Heart right ventricle (tissue), 16 donors: Measurements from ENCODE around the gene SLC7A6. TPM values are rescaled to one million over a fixed set of nuclear protein-coding genes. Genes with fewer than 3 reads are reported as not detected.

Source experiments
- ATAC-seq, 8 donors: fragments of 200-7000 bp; cut with Tn5 transposase; one replicate each; pipeline ENCODE4 v1.9.1; 2020; ENCODE audit warnings: mild to moderate bottlenecking in 8 of 8, moderate library complexity in 8 of 8, moderate number of reproducible peaks in 1 of 8
- DNase-seq, 2 donors: peaks; one replicate each; pipeline ENCODE4 v3.0.0-alpha.2; 2020
- H3K27ac ChIP-seq, 10 donors: fragments of 200-600 bp; sonication (generic) in 2 of 10; one replicate each; pipeline versions ENCODE4 v1.5.0 to v1.8.0; 2020 to 2022; ENCODE audit warnings: mild to moderate bottlenecking in 3 of 10
- H3K27me3 ChIP-seq, 7 donors: fragments of 200-600 bp; one replicate each; pipeline ENCODE4 v1.8.0; 2021 to 2022; ENCODE audit warnings: mild to moderate bottlenecking in 2 of 7
- H3K36me3 ChIP-seq, 9 donors: fragments of 200-600 bp; sonication (generic) in 1 of 9; one replicate each; pipeline versions ENCODE4 v1.5.0 to v1.8.0; 2020 to 2022; ENCODE audit warnings: mild to moderate bottlenecking in 2 of 9
- H3K4me1 ChIP-seq, 9 donors: fragments of 200-600 bp; sonication (generic) in 1 of 9; one replicate each; pipeline versions ENCODE4 v1.5.0 to v1.8.0; 2020 to 2022; ENCODE audit warnings: mild to moderate bottlenecking in 4 of 9
- H3K4me3 ChIP-seq, 10 donors: fragments of 200-600 bp; sonication (generic) in 2 of 10; one replicate each; pipeline versions ENCODE4 v1.5.0 to v1.8.0; 2020 to 2022; ENCODE audit warnings: mild to moderate bottlenecking in 7 of 10, moderate library complexity in 2 of 10
- H3K9me3 ChIP-seq, 11 donors: fragments of 200-600 bp in 10 of 11; sonication (generic) in 2 of 11; one replicate each; pipeline versions ENCODE4 v1.5.0 to v1.8.0; 2013 to 2022; ENCODE audit warnings: mild to moderate bottlenecking in 2 of 11, control low read depth in 1 of 11, moderate library complexity in 1 of 11
- WGBS, 2 donors: extraction: QIAGEN DNeasy Blood & Tissue Kit; methylation state at CpG; one replicate each; pipeline ENCODE4 v1.1.7; 2013; ENCODE audit warnings: inconsistent platforms in 1 of 2; 5-methylcytosine and 5-hydroxymethylcytosine counted together
- intact Hi-C, 10 donors: fragments of 100-400 bp; cut with DNase I; formaldehyde crosslinking; loops; one replicate each; pipeline versions ENCODE4 v1.11.1 to v1.14.2; 2022
- polyA plus RNA-seq, 2 donors: library from polyadenylated mRNA; stranded (reverse); fragments of 200-250 nt; gene quantifications; one replicate each; pipeline ENCODE4 v1.2.3, GENCODE V29; 2013
- total RNA-seq, 10 donors: library from RNA; stranded (reverse); fragmentation: NEBNext Ultra II Directional in 3 of 10; extraction: Animal tissue kit (Norgen Biotek cat#: 25700) in 3 of 10; gene quantifications; one replicate each; pipeline versions ENCODE4 v1.2.1 to v1.2.4, GENCODE V29; 2021 to 2023
- TF ChIP-seq, protein P1 (sequence below), 9 donors: fragments of 200-600 bp; sonication (generic) in 2 of 9; IDR thresholded peaks; one replicate each; pipeline versions ENCODE4 v1.5.0 to v1.8.0; 2021 to 2022; ENCODE audit warnings: antibody characterized with exemption in 9 of 9, mild to moderate bottlenecking in 5 of 9, moderate library complexity in 1 of 9
- donor health status: Arrhythmogenic right ventricular cardiomyopathy.
- donor health status: ischemic (EF 13 %, LVEDD 7.1; RV severe dilation, severe dysfunction).
- donor health status: healthy with polysubstance abuse.
- donor health status: DM: no; HTN: yes; CAD: no.
- donor health status: DM: no; HTN: no; CAD: no.
- donor health status: ischemic (EF 25% LVEDD 6.9; RV normal size, moderate dysfunction).
- donor health status: ischemic (EF 25% LVEDD 5.7; RV mildly dilated, moderate dysfunction).
- donor health status: healthy.
- donor health status: DM: yes; HTN: yes; CAD: no.
- donor health status: Ischemic cardiomyopathy.
- donor health status: ischemic (EF 35%, LVEDD 5.7; RV mildly dilated, moderate dysfunction).
- donor health status: nonischemic (EF 11% LVEDD 7.7; RV severe dilation, severe dysfunction).
- donor health status: DM: yes; HTN: yes; CAD: no.
- donor health status: PGD.
- donor health status: ischemic (EF 29% LVEDD 5.4; RV normal size, mild dysfunction).
- donor health status: nonischemic (EF 23%, LVEDD 6.1; RV moderate dilation, normal function).

SLC7A6 gene
- total and polyA plus RNA-seq, 12 donors: 22.6 to 85.6 (median 42.4) TPM

DNA sequence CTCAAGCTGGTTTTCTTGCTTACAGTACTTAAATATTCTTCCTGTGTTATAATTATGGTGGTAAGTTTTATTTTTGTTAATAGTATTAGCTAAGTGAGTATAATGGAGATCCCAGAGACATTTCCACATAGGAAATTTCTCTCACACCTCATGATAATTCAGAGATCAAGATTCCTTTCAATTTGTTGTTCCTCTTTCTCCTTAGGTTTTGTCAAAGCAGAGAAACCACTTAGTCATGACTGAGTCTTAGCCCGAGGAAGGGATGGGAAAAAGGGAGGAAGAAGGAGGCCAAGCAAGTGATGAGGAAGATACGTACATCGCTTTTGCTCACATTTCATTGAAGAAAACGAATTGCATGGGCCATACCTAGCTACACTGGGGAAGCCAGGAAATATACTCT lies 46.8 kb upstream of the SLC7A6 start:
- DNase-seq (no peak), ATAC-seq (no peak)
- intact Hi-C loops: no loop called here
- no peaks in the 10 kb centered on the region for H3K27me3 ChIP-seq
- peaks cover 0 to 16% (median 0%) of the 10 kb centered on the region in 9 donors for H3K4me1 ChIP-seq
- TF ChIP-seq, protein P1, sequence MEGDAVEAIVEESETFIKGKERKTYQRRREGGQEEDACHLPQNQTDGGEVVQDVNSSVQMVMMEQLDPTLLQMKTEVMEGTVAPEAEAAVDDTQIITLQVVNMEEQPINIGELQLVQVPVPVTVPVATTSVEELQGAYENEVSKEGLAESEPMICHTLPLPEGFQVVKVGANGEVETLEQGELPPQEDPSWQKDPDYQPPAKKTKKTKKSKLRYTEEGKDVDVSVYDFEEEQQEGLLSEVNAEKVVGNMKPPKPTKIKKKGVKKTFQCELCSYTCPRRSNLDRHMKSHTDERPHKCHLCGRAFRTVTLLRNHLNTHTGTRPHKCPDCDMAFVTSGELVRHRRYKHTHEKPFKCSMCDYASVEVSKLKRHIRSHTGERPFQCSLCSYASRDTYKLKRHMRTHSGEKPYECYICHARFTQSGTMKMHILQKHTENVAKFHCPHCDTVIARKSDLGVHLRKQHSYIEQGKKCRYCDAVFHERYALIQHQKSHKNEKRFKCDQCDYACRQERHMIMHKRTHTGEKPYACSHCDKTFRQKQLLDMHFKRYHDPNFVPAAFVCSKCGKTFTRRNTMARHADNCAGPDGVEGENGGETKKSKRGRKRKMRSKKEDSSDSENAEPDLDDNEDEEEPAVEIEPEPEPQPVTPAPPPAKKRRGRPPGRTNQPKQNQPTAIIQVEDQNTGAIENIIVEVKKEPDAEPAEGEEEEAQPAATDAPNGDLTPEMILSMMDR (IDR thresholded peaks at IDR 0.05): no peak
- H3K4me3 ChIP-seq: no peak overlapping the region
- 87 to 92% methylated on average over 4 of the region's 4 CpGs for WGBS, 2 donors
- no peaks in the 10 kb centered on the region for H3K9me3 ChIP-seq
- H3K36me3 ChIP-seq: peaks cover 0 to 46% (median 0%) of the 10 kb centered on the region in 9 donors
- no peak overlapping the region for H3K27ac ChIP-seq

DNA sequence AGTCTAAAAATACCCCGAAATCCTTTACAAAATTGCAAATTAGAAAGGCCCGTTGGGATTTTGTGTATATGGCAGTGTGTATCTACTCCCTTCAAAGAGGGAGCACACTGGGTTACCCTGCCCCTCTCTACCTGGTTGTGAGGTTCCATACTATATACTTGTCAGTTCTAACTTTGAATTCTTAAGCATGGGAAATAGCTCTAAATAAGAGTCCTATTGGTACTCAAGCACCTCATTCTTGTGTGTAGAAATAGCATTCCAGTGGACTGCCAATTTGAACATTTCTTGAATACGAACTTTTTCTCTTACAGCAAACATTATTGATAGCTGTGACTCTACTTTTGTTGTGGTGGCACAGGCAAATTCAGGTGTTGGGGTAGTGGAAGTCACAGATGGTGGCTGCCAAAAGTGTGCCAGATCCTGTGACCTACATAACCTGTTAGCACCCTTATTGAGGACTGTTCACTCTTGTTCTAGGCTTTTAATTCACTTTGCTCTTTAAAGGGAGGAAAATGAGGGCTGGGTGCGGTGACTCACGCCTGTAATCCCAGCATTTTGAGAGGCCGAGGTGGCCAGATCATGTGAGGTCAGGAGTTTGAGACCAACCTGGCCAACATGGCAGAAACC lies 44.5 kb upstream of the SLC7A6 start:
- H3K9me3 ChIP-seq: no peaks in the 10 kb centered on the region
- peaks cover 0 to 54% (median 0%) of the 10 kb centered on the region in 9 donors for H3K36me3 ChIP-seq
- intact Hi-C loops: loop anchor here in 2 of 10 donors (10.0 kb wide), 2 partner anchors 125 to 405 kb away; no protein-coding TSS in a partner anchor
- H3K4me1 ChIP-seq: peaks cover 0 to 5% (median 0%) of the 10 kb centered on the region in 9 donors
- H3K27me3 ChIP-seq: no peaks in the 10 kb centered on the region
- ATAC-seq: no peak
- H3K27ac ChIP-seq: no peak overlapping the region
- TF ChIP-seq, protein P1 (IDR thresholded peaks at IDR 0.05): no peak
- H3K4me3 ChIP-seq: no peak overlapping the region
- WGBS, 2 donors: 92 to 94% methylated on average over 6 of the region's 6 CpGs
- DNase-seq: no peak

- peaks cover 0 to 70% (median 0%) of the 10 kb centered on the region in 9 donors for H3K36me3 ChIP-seq
- H3K27ac ChIP-seq: no peak overlapping the region
- DNase-seq (no peak), ATAC-seq (no peak)
- H3K4me3 ChIP-seq: no peak overlapping the region
- TF ChIP-seq, protein P1 (IDR thresholded peaks at IDR 0.05): no peak
- intact Hi-C loops: loop anchor here in 2 of 10 donors (10.0 kb wide), 2 partner anchors 128 to 408 kb away; no protein-coding TSS in a partner anchor
- peaks cover 0 to 14% (median 13%) of the 10 kb centered on the region in 9 donors for H3K4me1 ChIP-seq
- 92 to 97% methylated on average over 1 of the region's 1 CpG for WGBS, 2 donors
- no peaks in the 10 kb centered on the region for H3K27me3 ChIP-seq
- no peaks in the 10 kb centered on the region for H3K9me3 ChIP-seq
Measured at GRCh38 chr16:68223072-68223471, 41.3 kb upstream of the SLC7A6 start.

- DNase-seq: no peak
- Histone ChIP-seq H3K9me3 (no peaks in the 10 kb centered on the region), H3K4me1 (peaks cover 3 to 25% (median 22%) of the 10 kb centered on the region in 9 donors), H3K27ac (no peak overlapping the region), H3K36me3 (peaks cover 0 to 63% (median 0%) of the 10 kb centered on the region in 9 donors), H3K27me3 (no peaks in the 10 kb centered on the region), H3K4me3 (no peak overlapping the region)
- intact Hi-C loops: loop anchor here in 7 of 10 donors (5.0 to 10.0 kb wide), 6 partner anchors 131 to 411 kb away; partner anchors contain the start of gene NFATC3 (in 1 of the 7)
- 68 to 78% methylated on average over 4 of the region's 4 CpGs for WGBS, 2 donors
- TF ChIP-seq, protein P1 (IDR thresholded peaks at IDR 0.05): no peak
- no peak for ATAC-seq
Measured at GRCh38 chr16:68226116-68226515, 38.2 kb upstream of the SLC7A6 start.
